Measurements from ENCODE around the gene KCNS3. TPM values are rescaled to one million over a fixed set of nuclear protein-coding genes. Genes with fewer than 3 reads are reported as not detected.

The KCNS3 gene
- total RNA-seq, 2 experiments from 2014 or later: not detected

DNA sequence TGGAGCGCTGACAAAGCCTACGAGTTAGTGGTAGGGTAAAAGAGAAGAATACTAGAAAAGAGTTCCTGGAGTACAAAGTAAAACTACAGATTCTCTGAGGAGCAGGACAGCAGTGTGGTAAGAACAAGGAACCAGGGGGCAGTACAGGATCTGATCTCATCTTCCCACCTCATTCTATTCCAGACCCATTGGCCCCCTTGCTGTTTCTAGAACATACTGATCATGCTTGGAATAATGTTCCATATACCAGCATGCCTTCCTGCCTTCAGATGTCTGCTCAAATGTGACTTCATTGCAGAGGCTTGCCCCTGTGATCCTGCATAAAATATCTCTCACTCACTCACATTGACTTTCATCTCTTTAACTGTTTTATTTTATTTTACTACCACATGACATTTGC lies 43.0 kb upstream of the KCNS3 start:
- H3K4me1 ChIP-seq (ENCODE audit: insufficient read depth, low read length, poor library complexity, severe bottlenecking): no peaks in the 10 kb centered on the region
- CTCF ChIA-PET (ENCODE audit: unreplicated experiment): no interaction called here
- no peaks in the 10 kb centered on the region; the same call in 1 of the 2 replicates for H3K9me3 ChIP-seq (ENCODE audit: low read length)
- H4K20me1 ChIP-seq (ENCODE audit: insufficient read depth, low read length): no peaks in the 10 kb centered on the region
- DNase-seq (ENCODE audit: low spot score): no peak
- no peak overlapping the region for H3K27ac ChIP-seq (ENCODE audit: low read depth, low read length, poor library complexity, severe bottlenecking)
- H3K9me2 ChIP-seq (ENCODE audit: insufficient read depth, low read length): no peaks in the 10 kb centered on the region
- intact Hi-C loops (cut with micrococcal nuclease; ENCODE audit: unreplicated experiment): loop anchor here (10.0 kb wide), 1 partner anchor 361 kb away; no protein-coding TSS in a partner anchor
- no TSS peak for BruUV-seq (replicated peaks)
- POLR2A ChIA-PET: no interaction called here
- H3K36me3 ChIP-seq (ENCODE audit: insufficient read depth, low read length): no peaks in the 10 kb centered on the region
- no peak overlapping the region for H2AFZ ChIP-seq (ENCODE audit: low read length)
- no peak for TF ChIP-seq EZH2phosphoT487 (IDR thresholded peaks at IDR 0.05; ENCODE audit: borderline replicate concordance, low read depth, low read length)
- TF ChIP-seq, protein P1, sequence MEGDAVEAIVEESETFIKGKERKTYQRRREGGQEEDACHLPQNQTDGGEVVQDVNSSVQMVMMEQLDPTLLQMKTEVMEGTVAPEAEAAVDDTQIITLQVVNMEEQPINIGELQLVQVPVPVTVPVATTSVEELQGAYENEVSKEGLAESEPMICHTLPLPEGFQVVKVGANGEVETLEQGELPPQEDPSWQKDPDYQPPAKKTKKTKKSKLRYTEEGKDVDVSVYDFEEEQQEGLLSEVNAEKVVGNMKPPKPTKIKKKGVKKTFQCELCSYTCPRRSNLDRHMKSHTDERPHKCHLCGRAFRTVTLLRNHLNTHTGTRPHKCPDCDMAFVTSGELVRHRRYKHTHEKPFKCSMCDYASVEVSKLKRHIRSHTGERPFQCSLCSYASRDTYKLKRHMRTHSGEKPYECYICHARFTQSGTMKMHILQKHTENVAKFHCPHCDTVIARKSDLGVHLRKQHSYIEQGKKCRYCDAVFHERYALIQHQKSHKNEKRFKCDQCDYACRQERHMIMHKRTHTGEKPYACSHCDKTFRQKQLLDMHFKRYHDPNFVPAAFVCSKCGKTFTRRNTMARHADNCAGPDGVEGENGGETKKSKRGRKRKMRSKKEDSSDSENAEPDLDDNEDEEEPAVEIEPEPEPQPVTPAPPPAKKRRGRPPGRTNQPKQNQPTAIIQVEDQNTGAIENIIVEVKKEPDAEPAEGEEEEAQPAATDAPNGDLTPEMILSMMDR (conservative IDR thresholded peaks at IDR 0.05; ENCODE audit: low read length): no peak
- H3K79me2 ChIP-seq (ENCODE audit: insufficient read depth, low read depth, low read length): no peaks in the 10 kb centered on the region
- no peak overlapping the region for H3K4me2 ChIP-seq (ENCODE audit: low read length)
- no peak overlapping the region for H3K4me3 ChIP-seq (ENCODE audit: low read depth, low read length, poor library complexity, severe bottlenecking)

- Histone ChIP-seq H4K20me1 (ENCODE audit: insufficient read depth, low read length) (no peaks in the 10 kb centered on the region), H3K36me3 (ENCODE audit: insufficient read depth, low read length) (no peaks in the 10 kb centered on the region), H3K79me2 (ENCODE audit: insufficient read depth, low read depth, low read length) (no peaks in the 10 kb centered on the region), H2AFZ (ENCODE audit: low read length) (no peak overlapping the region), H3K4me3 (ENCODE audit: low read depth, low read length, poor library complexity, severe bottlenecking) (no peak overlapping the region), H3K9me2 (ENCODE audit: insufficient read depth, low read length) (no peaks in the 10 kb centered on the region), H3K27ac (ENCODE audit: low read depth, low read length, poor library complexity, severe bottlenecking) (no peak overlapping the region), H3K4me1 (ENCODE audit: insufficient read depth, low read length, poor library complexity, severe bottlenecking) (no peaks in the 10 kb centered on the region), H3K9me3 (ENCODE audit: low read length) (no peaks in the 10 kb centered on the region), H3K4me2 (ENCODE audit: low read length) (no peak overlapping the region)
- ChIA-PET CTCF (ENCODE audit: unreplicated experiment) (no interaction called here), POLR2A (interaction anchor here (1.1 kb wide), 1 partner anchor 8 kb away, joined by 3 read pairs; no protein-coding TSS in a partner anchor)
- DNase-seq (ENCODE audit: low spot score): no peak
- TF ChIP-seq, protein P1 (conservative IDR thresholded peaks at IDR 0.05; ENCODE audit: low read length): no peak
- no peak for TF ChIP-seq EZH2phosphoT487 (IDR thresholded peaks at IDR 0.05; ENCODE audit: borderline replicate concordance, low read depth, low read length)
- intact Hi-C loops (cut with micrococcal nuclease; ENCODE audit: unreplicated experiment): loop anchor here (10.0 kb wide), 1 partner anchor 365 kb away; no protein-coding TSS in a partner anchor
- BruUV-seq (replicated peaks): no TSS peak
Measured at GRCh38 chr2:17839959-17840358, 38.5 kb upstream of the KCNS3 start.

GRCh38 chr2:17843457-17843856 lies 35.0 kb upstream of the KCNS3 start:
- POLR2A ChIA-PET: no interaction called here
- TF ChIP-seq, protein P1 (conservative IDR thresholded peaks at IDR 0.05; ENCODE audit: low read length): no peak
- no peak for TF ChIP-seq EZH2phosphoT487 (IDR thresholded peaks at IDR 0.05; ENCODE audit: borderline replicate concordance, low read depth, low read length)
- Histone ChIP-seq H3K27ac (ENCODE audit: low read depth, low read length, poor library complexity, severe bottlenecking) (no peak overlapping the region), H3K36me3 (ENCODE audit: insufficient read depth, low read length) (no peaks in the 10 kb centered on the region), H3K4me2 (ENCODE audit: low read length) (no peak overlapping the region), H3K9me2 (ENCODE audit: insufficient read depth, low read length) (no peaks in the 10 kb centered on the region), H4K20me1 (ENCODE audit: insufficient read depth, low read length) (no peaks in the 10 kb centered on the region), H3K4me3 (ENCODE audit: low read depth, low read length, poor library complexity, severe bottlenecking) (no peak overlapping the region), H3K4me1 (ENCODE audit: insufficient read depth, low read length, poor library complexity, severe bottlenecking) (no peaks in the 10 kb centered on the region), H2AFZ (ENCODE audit: low read length) (no peak overlapping the region), H3K9me3 (ENCODE audit: low read length) (no peaks in the 10 kb centered on the region), H3K79me2 (ENCODE audit: insufficient read depth, low read depth, low read length) (no peaks in the 10 kb centered on the region)
- intact Hi-C loops (cut with micrococcal nuclease; ENCODE audit: unreplicated experiment): no loop called here
- no peak for DNase-seq (ENCODE audit: low spot score)
- CTCF ChIA-PET (ENCODE audit: unreplicated experiment): no interaction called here
- no TSS peak for BruUV-seq (replicated peaks)
